H9 (cell line): ENCODE measurements around the gene CC2D2B. TPM values are rescaled to one million over a fixed set of nuclear protein-coding genes. Genes with fewer than 3 reads are reported as not detected.

Experiments used
- DNase-seq: peaks from one replicate; pipeline ENCODE4 v3.0.0-alpha.2; 2017
- H2AFZ ChIP-seq: one replicate; pipeline ENCODE4 v1.6.1; 2013; ENCODE audit warnings: mild to moderate bottlenecking, low read length, control low read depth, moderate library complexity
- H2AK5ac ChIP-seq: 2 replicates; pipeline ENCODE4 v1.6.1; 2013; ENCODE audit warnings: low read length, control low read depth, mixed read lengths; ENCODE audit not compliant: insufficient read length
- H2BK120ac ChIP-seq: one replicate; pipeline ENCODE4 v1.6.1; 2013; ENCODE audit warnings: low read depth, mild to moderate bottlenecking, low read length, control low read depth, inconsistent platforms; ENCODE audit not compliant: poor library complexity, severe bottlenecking
- H2BK12ac ChIP-seq: 2 replicates; pipeline ENCODE4 v1.6.1; 2013; ENCODE audit warnings: low read length, control low read depth, mixed read lengths, low read depth; ENCODE audit not compliant: insufficient read length
- H2BK15ac ChIP-seq: 2 replicates; pipeline ENCODE4 v1.6.1; 2013; ENCODE audit warnings: low read depth, low read length, control low read depth
- H2BK20ac ChIP-seq: one replicate; pipeline ENCODE4 v1.6.1; 2013; ENCODE audit warnings: low read depth, mild to moderate bottlenecking, low read length, control low read depth, inconsistent platforms; ENCODE audit not compliant: poor library complexity, severe bottlenecking
- H2BK5ac ChIP-seq: 2 replicates; pipeline ENCODE4 v1.6.1; 2013; ENCODE audit warnings: low read length, control low read depth, mixed read lengths; ENCODE audit not compliant: insufficient read length
- H3K14ac ChIP-seq: 2 replicates; pipeline ENCODE4 v1.6.1; 2013; ENCODE audit warnings: low read length, control low read depth; ENCODE audit not compliant: insufficient read depth
- H3K18ac ChIP-seq: 2 replicates; pipeline ENCODE4 v1.6.1; 2013; ENCODE audit warnings: low read depth, mild to moderate bottlenecking, mixed read lengths, low read length, control low read depth; ENCODE audit not compliant: insufficient read length
- H3K23ac ChIP-seq: 2 replicates; pipeline ENCODE4 v1.6.1; 2013; ENCODE audit warnings: low read length, control low read depth, mixed read lengths, low read depth; ENCODE audit not compliant: insufficient read length
- H3K23me2 ChIP-seq: 2 replicates; pipeline ENCODE4 v1.6.1; 2013; ENCODE audit warnings: low read depth, mild to moderate bottlenecking, mixed read lengths, low read length, control low read depth; ENCODE audit not compliant: insufficient read length, poor library complexity, severe bottlenecking
- H3K27ac ChIP-seq: 2 replicates; pipeline ENCODE4 v1.5.1; 2013; ENCODE audit warnings: low read length, control low read depth, mixed read lengths, low read depth; ENCODE audit not compliant: insufficient read length
- H3K27me3 ChIP-seq: 2 replicates; pipeline ENCODE4 v1.6.1; 2013; ENCODE audit warnings: low read length, control low read depth, inconsistent platforms; ENCODE audit not compliant: insufficient read depth
- H3K4ac ChIP-seq: 2 replicates; pipeline ENCODE4 v1.6.1; 2013; ENCODE audit warnings: low read depth, mild to moderate bottlenecking, control low read depth, inconsistent platforms, low read length, moderate library complexity
- H3K4me1 ChIP-seq: 2 replicates; pipeline ENCODE4 v1.6.1; 2013; ENCODE audit warnings: low read length, control low read depth, inconsistent platforms; ENCODE audit not compliant: insufficient read depth
- H3K4me2 ChIP-seq: 2 replicates; pipeline ENCODE4 v1.6.1; 2013; ENCODE audit warnings: low read length, control low read depth, mixed read lengths; ENCODE audit not compliant: insufficient read length, insufficient read depth
- H3K56ac ChIP-seq: 2 replicates; pipeline ENCODE4 v1.6.1; 2013; ENCODE audit warnings: low read depth, mild to moderate bottlenecking, mixed read lengths, low read length, control low read depth; ENCODE audit not compliant: insufficient read length
- H3K79me1 ChIP-seq: 2 replicates; pipeline ENCODE4 v1.6.1; 2013; ENCODE audit warnings: low read depth, mild to moderate bottlenecking, moderate library complexity, low read length, control low read depth, inconsistent platforms; ENCODE audit not compliant: insufficient read depth, poor library complexity, severe bottlenecking
- H3K79me2 ChIP-seq: 2 replicates; pipeline ENCODE4 v1.6.1; 2013; ENCODE audit warnings: low read length, control low read depth, inconsistent platforms; ENCODE audit not compliant: insufficient read depth
- H3K9ac ChIP-seq: 2 replicates; pipeline ENCODE4 v1.6.1; 2013; ENCODE audit warnings: low read length, control low read depth, mixed read lengths; ENCODE audit not compliant: insufficient read length; ENCODE audit errors: extremely low read depth
- H3K9me3 ChIP-seq: one replicate; pipeline ENCODE4 v1.6.1; 2013; ENCODE audit warnings: low read depth, low read length, inconsistent platforms; ENCODE audit not compliant: control insufficient read depth
- H3T11ph ChIP-seq: one replicate; pipeline ENCODE4 v1.6.1; 2013; ENCODE audit warnings: mild to moderate bottlenecking, low read length, control low read depth, inconsistent platforms
- H4K20me1 ChIP-seq: one replicate; pipeline ENCODE4 v1.6.1; 2013; ENCODE audit not compliant: control insufficient read depth, insufficient read length, insufficient read depth
- H4K5ac ChIP-seq: 2 replicates; pipeline ENCODE4 v1.6.1; 2013; ENCODE audit warnings: low read depth, mild to moderate bottlenecking, mixed read lengths, low read length, control low read depth; ENCODE audit not compliant: insufficient read length
- H4K8ac ChIP-seq: replicated peaks from 2 replicates; pipeline ENCODE4 v1.6.1; 2013; ENCODE audit warnings: low read length, control low read depth, mixed read lengths, low read depth; ENCODE audit not compliant: insufficient read length
- H4K91ac ChIP-seq: 2 replicates; pipeline ENCODE4 v1.6.1; 2013; ENCODE audit warnings: low read depth, mild to moderate bottlenecking, moderate library complexity, mixed read lengths, low read length, control low read depth; ENCODE audit not compliant: insufficient read length
- H3K27ac Mint-ChIP-seq, 3 experiments: 2 replicates in 2 of 3; 3 replicates in 1 of 3; pipeline ENCODE4 v1.8.0; 2020 to 2021; ENCODE audit warnings: mixed read lengths in 3 of 3, mild to moderate bottlenecking in 1 of 3, moderate library complexity in 1 of 3
- H3K27me3 Mint-ChIP-seq: 2 replicates; pipeline ENCODE4 v1.8.0; 2021; ENCODE audit warnings: low read depth, mild to moderate bottlenecking, moderate library complexity, mixed read lengths
- H3K36me3 Mint-ChIP-seq, 3 experiments: 2 replicates in 2 of 3; 3 replicates in 1 of 3; pipeline ENCODE4 v1.8.0; 2020 to 2021; ENCODE audit warnings: low read depth in 3 of 3, mixed read lengths in 3 of 3; ENCODE audit not compliant: insufficient read depth in 1 of 3
- H3K4me1 Mint-ChIP-seq, 2 experiments: 2 replicates each; pipeline ENCODE4 v1.8.0; 2020; ENCODE audit warnings: mixed read lengths in 2 of 2
- H3K4me3 Mint-ChIP-seq, 2 experiments: 2 replicates in 1 of 2; 3 replicates in 1 of 2; pipeline ENCODE4 v1.8.0; 2020 to 2021; ENCODE audit warnings: mild to moderate bottlenecking in 2 of 2, mixed read lengths in 2 of 2, moderate library complexity in 1 of 2
- H3K9me3 Mint-ChIP-seq, 2 experiments: 2 replicates in 1 of 2; 3 replicates in 1 of 2; pipeline ENCODE4 v1.8.0; 2020; ENCODE audit warnings: mild to moderate bottlenecking in 2 of 2, mixed read lengths in 2 of 2, moderate library complexity in 1 of 2
- CTCF ChIP-seq: fragments of 200-600 bp; sonication (generic); conservative IDR thresholded peaks from 3 replicates; pipeline ENCODE4 v1.8.0; 2021; ENCODE audit warnings: antibody characterized with exemption, mild to moderate bottlenecking
- WGBS: extraction: QIAGEN DNeasy Blood & Tissue Kit; methylation state at CpG from one replicate; pipeline ENCODE4 v1.1.7; 2013; ENCODE audit warnings: missing lambda C conversion rate, low lambda C conversion rate, mixed read lengths; ENCODE audit not compliant: insufficient read length; ENCODE audit errors: extremely low coverage; 5-methylcytosine and 5-hydroxymethylcytosine counted together
- total RNA-seq: library from RNA; stranded (reverse); gene quantifications from 2 replicates; pipeline ENCODE4 v1.2.1, GENCODE V29; 2021

Gene CC2D2B
- total RNA-seq, 1 experiment from 2014 or later = 0.72 TPM

DNA sequence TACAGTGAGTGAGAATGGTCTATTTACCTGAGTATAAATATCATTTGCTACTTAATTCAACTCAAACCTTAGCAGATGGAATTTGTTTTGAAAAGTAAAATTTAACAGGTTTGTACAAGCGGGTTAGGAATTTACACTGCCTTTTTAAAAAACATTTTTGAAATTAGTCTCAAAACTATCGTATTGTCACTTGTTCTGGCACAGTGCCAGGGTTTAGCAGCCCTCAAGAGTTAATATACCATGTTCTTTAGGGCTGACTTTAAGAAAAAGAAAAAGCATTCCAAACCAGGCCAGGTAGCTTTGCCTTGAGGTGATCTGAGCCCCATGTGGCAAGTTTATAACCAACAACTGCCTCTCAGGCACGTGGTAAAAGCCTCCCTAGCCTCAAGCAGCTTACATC is 153.5 kb downstream of the CC2D2B start:
- Histone ChIP-seq H2AK5ac (no peak overlapping the region), H3T11ph (no peak overlapping the region), H3K23ac (no peak overlapping the region), H2AFZ (no peak overlapping the region), H4K5ac (no peak overlapping the region), H4K8ac (no peak overlapping the region), H3K4ac (no peak overlapping the region), H3K27ac (no peak overlapping the region), H4K20me1 (no peaks in the 10 kb centered on the region), H3K4me1 (no peaks in the 10 kb centered on the region), H3K56ac (no peak overlapping the region), H3K18ac (no peak overlapping the region), H3K79me2 (no peaks in the 10 kb centered on the region), H3K23me2 (no peaks in the 10 kb centered on the region), H3K14ac (no peak overlapping the region), H2BK12ac (no peak overlapping the region), H3K79me1 (no peaks in the 10 kb centered on the region), H4K91ac (no peak overlapping the region), H2BK5ac (no peak overlapping the region), H2BK15ac (no peak overlapping the region), H2BK20ac (no peak overlapping the region), H2BK120ac (no peak overlapping the region), H3K9ac (no peak overlapping the region), H3K4me2 (no peak overlapping the region), H3K9me3 (no peaks in the 10 kb centered on the region), H3K27me3 (no peaks in the 10 kb centered on the region)
- no CpG with 5 or more reads among the region's 3 CpGs for WGBS
- H3K4me1 Mint-ChIP-seq = peaks cover 4 to 5% of the 10 kb centered on the region in 2 experiments; a peak in 3 of 4 replicates
- no peak overlapping the region for H3K27ac Mint-ChIP-seq
- no peak for TF ChIP-seq CTCF
- H3K36me3 Mint-ChIP-seq = peaks cover 35 to 54% (median 39%) of the 10 kb centered on the region in 3 experiments; a peak in 6 of 7 replicates
- no peak overlapping the region for H3K4me3 Mint-ChIP-seq
- H3K27me3 Mint-ChIP-seq = no peaks in the 10 kb centered on the region
- DNase-seq = no peak
- no peaks in the 10 kb centered on the region for H3K9me3 Mint-ChIP-seq
